Calu3 (cell line): ENCODE results near the gene VPS37C. TPM values are rescaled to one million over a fixed set of nuclear protein-coding genes. Genes with fewer than 3 reads are reported as not detected.

ENCODE experiments used
- BruUV-seq: library from RNA; stranded (reverse); fragments of 400-500 nt; replicated peaks from 2 replicates; lab custom pipeline; 2021; lab: Mats Ljungman, UMichigan
- CTCF ChIA-PET: fragments of 300-600 bp; sonication (Branson Sonifier 250); formaldehyde crosslinking; loops from one replicate; lab custom pipeline; 2022; ENCODE audit warnings: antibody characterized with exemption; lab: Charles Lee
- DNase-seq: peaks from one replicate; pipeline ENCODE4 v3.0.0; 2022
- H3K27ac Mint-ChIP-seq: one replicate; pipeline ENCODE4 v1.8.0; 2022; ENCODE audit warnings: mixed read lengths; ENCODE audit not compliant: unreplicated experiment
- H3K27me3 Mint-ChIP-seq: one replicate; pipeline ENCODE4 v1.8.0; 2022; ENCODE audit warnings: mixed read lengths; ENCODE audit not compliant: unreplicated experiment
- H3K36me3 Mint-ChIP-seq: one replicate; pipeline ENCODE4 v1.8.0; 2022; ENCODE audit warnings: mild to moderate bottlenecking, moderate library complexity, mixed read lengths; ENCODE audit not compliant: insufficient read depth, unreplicated experiment
- H3K4me1 Mint-ChIP-seq: one replicate; pipeline ENCODE4 v1.8.0; 2022; ENCODE audit warnings: mild to moderate bottlenecking, low read depth, mixed read lengths; ENCODE audit not compliant: unreplicated experiment
- H3K4me3 Mint-ChIP-seq: one replicate; pipeline ENCODE4 v1.8.0; 2022; ENCODE audit warnings: mild to moderate bottlenecking, low read depth, moderate library complexity, mixed read lengths; ENCODE audit not compliant: unreplicated experiment
- H3K9me3 Mint-ChIP-seq: one replicate; pipeline ENCODE4 v1.8.0; 2022; ENCODE audit warnings: low read depth, mixed read lengths; ENCODE audit not compliant: unreplicated experiment
- CTCF ChIP-seq: fragments of 200-600 bp; IDR thresholded peaks from one replicate; pipeline ENCODE4 v1.8.0; 2022; ENCODE audit warnings: antibody characterized with exemption; ENCODE audit not compliant: unreplicated experiment
- intact Hi-C: fragments of 100-400 bp; cut with micrococcal nuclease; formaldehyde crosslinking; loops from one replicate; pipeline ENCODE4 v1.10.0; 2022; ENCODE audit not compliant: unreplicated experiment
- total RNA-seq: library from RNA; stranded (reverse); gene quantifications from 2 replicates; pipeline ENCODE4 v1.2.3, GENCODE V29; 2022

VPS37C gene
- total RNA-seq, 1 experiment from 2014 or later, result 22.7 TPM

GRCh38 chr11:61176446-61176845 is 15.2 kb upstream of the VPS37C start:
- intact Hi-C loops, result no loop called here
- H3K27me3 Mint-ChIP-seq, result peaks cover 75% of the 10 kb centered on the region
- no TSS peak for BruUV-seq
- H3K36me3 Mint-ChIP-seq, result no peaks in the 10 kb centered on the region
- H3K27ac Mint-ChIP-seq, result no peak overlapping the region
- DNase-seq, result no peak
- H3K4me1 Mint-ChIP-seq, result peaks cover 16% of the 10 kb centered on the region
- no peak overlapping the region for H3K4me3 Mint-ChIP-seq
- CTCF ChIA-PET, result no interaction called here
- no peak for TF ChIP-seq CTCF
- H3K9me3 Mint-ChIP-seq, result peaks cover 3% of the 10 kb centered on the region

GRCh38 chr11:61174949-61175348 is 13.7 kb upstream of the VPS37C start:
- Mint-ChIP-seq H3K4me1 (peaks cover 16% of the 10 kb centered on the region), H3K9me3 (peaks cover 3% of the 10 kb centered on the region), H3K4me3 (no peak overlapping the region), H3K27ac (no peak overlapping the region), H3K27me3 (peaks cover 65% of the 10 kb centered on the region), H3K36me3 (no peaks in the 10 kb centered on the region)
- intact Hi-C loops, result loop anchor here (5.0 kb wide), 1 partner anchor 343 kb away; no protein-coding TSS in a partner anchor
- no peak for TF ChIP-seq CTCF
- DNase-seq, result no peak
- CTCF ChIA-PET, result no interaction called here
- no TSS peak for BruUV-seq

GRCh38 chr11:61174273-61174672 is 13.0 kb upstream of the VPS37C start:
- CTCF ChIA-PET, result interaction anchor here (1.0 kb wide), 1 partner anchor 204 kb away, joined by 5 read pairs; no protein-coding TSS in a partner anchor
- Mint-ChIP-seq H3K9me3 (peaks cover 3% of the 10 kb centered on the region), H3K27ac (no peak overlapping the region), H3K4me1 (peaks cover 16% of the 10 kb centered on the region), H3K27me3 (peaks cover 59% of the 10 kb centered on the region), H3K36me3 (no peaks in the 10 kb centered on the region), H3K4me3 (no peak overlapping the region)
- intact Hi-C loops, result loop anchor here (5.0 kb wide), 1 partner anchor 342 kb away; no protein-coding TSS in a partner anchor
- BruUV-seq, result no TSS peak
- no peak for DNase-seq
- no peak for TF ChIP-seq CTCF

- Mint-ChIP-seq H3K4me3 (no peak overlapping the region), H3K27ac (no peak overlapping the region), H3K4me1 (peaks cover 16% of the 10 kb centered on the region), H3K36me3 (no peaks in the 10 kb centered on the region), H3K9me3 (peaks cover 3% of the 10 kb centered on the region), H3K27me3 (peaks cover 55% of the 10 kb centered on the region)
- CTCF ChIA-PET, result interaction anchor here (1.0 kb wide), 1 partner anchor 203 kb away, joined by 5 read pairs; no protein-coding TSS in a partner anchor
- DNase-seq, result peak; percentile 36
- BruUV-seq, result no TSS peak
- intact Hi-C loops, result loop anchor here (1.0 to 5.0 kb wide), 3 partner anchors 43 to 341 kb away; no protein-coding TSS in a partner anchor
- no peak for TF ChIP-seq CTCF
Measured at GRCh38 chr11:61173456-61173855, 12.2 kb upstream of the VPS37C start.
